ENCODE results near the gene CFAP77.

CFAP77 gene

DNA sequence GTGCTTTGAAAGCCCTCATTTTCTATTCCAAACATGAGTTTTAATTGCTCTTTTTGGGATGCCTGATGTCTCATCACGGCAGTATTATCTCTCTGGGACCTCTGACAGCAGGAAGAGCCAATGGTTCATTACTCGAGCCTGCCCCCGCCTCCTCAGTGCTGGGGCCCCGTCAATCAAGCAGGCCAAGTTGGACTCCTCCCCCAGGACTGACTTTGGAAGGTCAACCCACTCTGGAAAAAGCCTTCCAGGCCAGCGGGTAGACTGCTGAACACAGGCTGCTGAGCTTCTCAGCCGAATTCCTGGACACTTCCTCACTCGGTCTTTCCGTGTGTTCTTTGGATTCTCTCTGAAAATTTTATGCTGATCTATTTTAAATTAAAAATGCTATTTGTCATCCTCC, 162.9 kb downstream of the CFAP77 start:
- TF ChIP-seq, protein P1, sequence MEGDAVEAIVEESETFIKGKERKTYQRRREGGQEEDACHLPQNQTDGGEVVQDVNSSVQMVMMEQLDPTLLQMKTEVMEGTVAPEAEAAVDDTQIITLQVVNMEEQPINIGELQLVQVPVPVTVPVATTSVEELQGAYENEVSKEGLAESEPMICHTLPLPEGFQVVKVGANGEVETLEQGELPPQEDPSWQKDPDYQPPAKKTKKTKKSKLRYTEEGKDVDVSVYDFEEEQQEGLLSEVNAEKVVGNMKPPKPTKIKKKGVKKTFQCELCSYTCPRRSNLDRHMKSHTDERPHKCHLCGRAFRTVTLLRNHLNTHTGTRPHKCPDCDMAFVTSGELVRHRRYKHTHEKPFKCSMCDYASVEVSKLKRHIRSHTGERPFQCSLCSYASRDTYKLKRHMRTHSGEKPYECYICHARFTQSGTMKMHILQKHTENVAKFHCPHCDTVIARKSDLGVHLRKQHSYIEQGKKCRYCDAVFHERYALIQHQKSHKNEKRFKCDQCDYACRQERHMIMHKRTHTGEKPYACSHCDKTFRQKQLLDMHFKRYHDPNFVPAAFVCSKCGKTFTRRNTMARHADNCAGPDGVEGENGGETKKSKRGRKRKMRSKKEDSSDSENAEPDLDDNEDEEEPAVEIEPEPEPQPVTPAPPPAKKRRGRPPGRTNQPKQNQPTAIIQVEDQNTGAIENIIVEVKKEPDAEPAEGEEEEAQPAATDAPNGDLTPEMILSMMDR (IDR thresholded peaks at IDR 0.05; ENCODE audit: extremely low read depth, missing control alignments): no peak
- no peak for DNase-seq (ENCODE audit: low spot score)

DNA sequence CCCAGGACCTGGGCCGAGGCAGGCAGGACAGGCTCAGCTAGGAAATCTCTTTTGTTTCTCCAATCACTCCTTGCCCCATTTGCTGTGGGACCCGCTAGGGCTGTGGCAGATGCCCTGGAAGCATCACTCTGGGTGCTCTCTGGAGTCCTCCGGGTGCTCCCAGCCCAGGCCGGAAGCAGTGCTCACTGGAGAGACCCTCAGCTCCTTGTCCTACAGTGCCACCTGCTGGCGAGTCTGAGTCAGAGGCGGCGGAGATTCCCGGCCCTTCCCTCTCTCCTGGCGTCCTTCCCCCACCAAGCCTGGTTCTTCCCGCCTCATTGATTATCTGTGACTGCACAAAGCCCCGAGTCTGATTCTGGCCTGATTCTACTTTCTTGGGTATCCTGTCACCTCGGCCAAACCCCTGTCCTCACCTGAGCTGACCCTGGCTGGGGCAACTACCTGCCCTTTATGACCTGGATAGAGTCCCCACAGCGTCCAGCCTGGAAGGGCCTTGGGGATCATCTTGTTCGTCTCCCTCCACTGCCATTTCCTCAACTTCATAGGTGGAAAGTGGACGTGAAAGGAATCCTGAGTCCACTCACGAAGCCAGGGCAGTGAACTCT, 165.1 kb downstream of the CFAP77 start:
- TF ChIP-seq, protein P1 (IDR thresholded peaks at IDR 0.05; ENCODE audit: extremely low read depth, missing control alignments): peak; percentile 33
- DNase-seq (ENCODE audit: low spot score): peak; percentile 80

DNA sequence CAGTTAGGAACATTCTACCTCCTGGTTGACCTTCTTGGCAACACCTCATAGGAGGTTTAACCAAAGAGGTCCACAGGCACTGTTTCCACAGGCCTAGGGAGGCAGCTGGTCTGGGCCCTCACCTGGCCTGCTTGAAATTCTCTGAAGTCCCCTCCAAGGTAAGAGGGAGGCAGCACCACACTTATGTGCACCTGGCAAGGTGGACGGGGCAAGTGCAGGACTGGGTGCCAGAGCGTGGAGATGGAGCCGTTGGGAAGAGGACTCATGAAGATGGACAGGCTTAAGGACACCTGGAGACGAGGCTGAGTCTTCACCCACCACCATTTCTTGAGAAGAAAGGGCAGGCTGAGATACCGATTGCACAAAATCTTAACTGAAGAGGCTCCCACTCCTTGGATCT, 165.8 kb downstream of the CFAP77 start:
- DNase-seq (ENCODE audit: low spot score): no peak
- TF ChIP-seq, protein P1 (IDR thresholded peaks at IDR 0.05; ENCODE audit: extremely low read depth, missing control alignments): no peak

DNA sequence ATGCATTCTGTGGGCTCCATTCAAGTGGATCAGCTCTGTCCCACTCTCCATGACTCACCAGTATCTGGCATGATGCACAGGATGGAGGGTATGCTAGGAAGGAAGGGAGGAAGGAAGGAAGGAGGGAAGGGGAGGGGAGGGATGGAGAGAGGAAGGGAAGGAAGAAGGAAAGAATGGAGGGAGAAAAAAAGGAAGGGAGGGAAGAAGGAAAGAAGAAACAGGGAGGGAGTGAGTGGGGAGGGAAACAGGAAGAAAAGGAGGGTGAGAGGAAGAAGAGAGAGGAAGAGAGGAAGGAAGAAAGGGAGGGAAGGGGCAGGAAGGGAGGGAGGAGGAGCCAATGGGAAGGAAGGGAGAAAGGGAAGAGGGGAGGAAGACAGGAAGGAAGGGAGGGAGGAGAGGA, 167.1 kb downstream of the CFAP77 start:
- TF ChIP-seq, protein P1 (IDR thresholded peaks at IDR 0.05; ENCODE audit: extremely low read depth, missing control alignments): no peak
- no peak for DNase-seq (ENCODE audit: low spot score)

DNA sequence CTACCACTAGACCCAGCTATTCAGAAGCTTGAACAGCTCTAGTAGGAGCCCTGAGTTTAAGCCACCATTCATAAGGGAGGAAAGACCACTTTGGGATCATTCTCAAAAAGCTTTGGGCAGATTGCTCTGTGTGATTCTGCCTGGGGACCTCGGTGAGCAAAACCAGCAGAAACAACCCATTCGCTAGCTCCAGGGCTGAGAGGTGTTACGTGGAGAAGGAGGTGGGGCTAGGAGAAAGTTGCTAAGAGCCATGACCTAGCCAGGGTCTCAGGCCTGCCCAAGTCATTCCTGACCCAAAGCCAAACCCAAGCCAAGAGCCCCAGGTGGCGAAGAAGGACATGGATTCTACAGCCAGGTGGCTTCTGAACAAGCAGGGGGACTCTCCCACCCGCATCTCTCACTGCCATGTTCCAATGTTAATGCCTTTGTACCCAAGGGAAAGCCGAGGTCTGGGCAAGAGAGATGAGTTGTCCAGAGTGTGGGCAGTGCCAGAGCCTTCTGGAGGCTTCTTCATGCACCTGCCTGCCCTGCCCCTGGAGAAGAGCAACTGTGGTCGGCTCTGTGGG, 168.4 kb downstream of the CFAP77 start:
- TF ChIP-seq, protein P1 (IDR thresholded peaks at IDR 0.05; ENCODE audit: extremely low read depth, missing control alignments): no peak
- no peak for DNase-seq (ENCODE audit: low spot score)

DNA sequence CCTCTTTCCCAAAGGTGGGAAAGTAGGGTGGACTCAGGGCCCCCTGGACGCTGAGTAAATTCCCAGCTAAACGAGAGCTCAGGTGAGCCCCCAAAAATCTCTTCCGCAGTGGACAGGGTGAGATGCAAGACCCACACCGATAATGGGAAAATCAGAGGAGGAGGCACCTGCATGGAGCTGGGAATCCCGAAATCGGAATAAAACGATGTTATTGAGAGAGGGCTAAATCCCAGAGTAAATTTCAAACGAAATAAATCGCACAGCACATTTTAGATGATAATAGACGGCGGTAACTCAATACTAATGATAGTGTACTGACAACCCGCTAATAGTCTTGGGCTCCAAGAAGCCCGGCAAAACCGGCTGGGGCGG, 169.4 kb downstream of the CFAP77 start:
- DNase-seq (ENCODE audit: low spot score): no peak
- TF ChIP-seq, protein P1 (IDR thresholded peaks at IDR 0.05; ENCODE audit: extremely low read depth, missing control alignments): no peak

DNA sequence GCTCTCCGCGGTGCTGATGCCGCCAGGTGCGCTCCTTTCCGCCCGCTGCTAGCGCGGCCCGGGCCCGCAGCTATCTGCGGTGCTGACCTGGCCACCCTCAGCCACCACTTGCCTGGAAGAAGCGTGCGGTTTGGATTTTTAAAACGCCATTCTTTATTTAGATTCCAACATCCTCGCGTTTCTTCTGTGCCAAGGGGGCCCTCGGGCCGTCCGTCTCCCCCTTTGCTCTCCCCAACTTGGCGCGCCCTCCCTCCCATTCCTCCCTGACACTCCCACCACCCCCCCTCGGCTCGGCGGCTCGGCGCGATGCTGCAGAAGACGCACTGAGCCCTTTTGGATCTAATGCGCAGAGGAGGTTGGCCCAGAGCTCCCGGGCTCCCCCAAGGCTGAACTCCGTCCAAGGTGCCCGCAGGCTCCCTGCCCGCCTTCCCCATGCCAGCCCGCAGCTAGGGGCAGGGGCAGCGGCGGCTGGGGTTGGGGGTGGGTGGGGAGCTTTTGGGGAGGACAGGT, 172.3 kb downstream of the CFAP77 start, which contains the start of gene BARHL1:
TSS of gene BARHL1 (plus strand) at position 331 of the 510 bp plus-strand sequence. CDS start 192 bp downstream, outside the sequence.
- DNase-seq (ENCODE audit: low spot score): no peak
- TF ChIP-seq, protein P1 (IDR thresholded peaks at IDR 0.05; ENCODE audit: extremely low read depth, missing control alignments): no peak
